Activated CD4-positive, alpha-beta memory T cell treated with anti-CD3 and anti-CD28 coated beads, Interleukin-2, amount 10 ng/mL, durations not matched to agents 7 days and 5 days (primary cell): ENCODE data around the gene DYNC1I1. TPM values are rescaled to one million over a fixed set of nuclear protein-coding genes. Genes with fewer than 3 reads are reported as not detected.

Experiments
- CTCF ChIA-PET: fragments of 350-600 bp; sonication (Branson Sonifier 250); formaldehyde crosslinking; loops from one replicate; lab custom pipeline; 2021; ENCODE audit warnings: antibody characterized with exemption, inconsistent platforms; lab: Charles Lee
- POLR2A ChIA-PET: fragments of 350-600 bp; sonication (Branson Sonifier 250); formaldehyde crosslinking; loops from one replicate; lab custom pipeline; 2021; ENCODE audit warnings: antibody characterized with exemption; lab: Charles Lee
- DNase-seq: peaks from one replicate; pipeline ENCODE4 v3.0.0-alpha.2; 2020
- H3K27ac Mint-ChIP-seq: one replicate; pipeline ENCODE4 v1.8.0; 2021; ENCODE audit warnings: mild to moderate bottlenecking, mixed read lengths
- H3K27me3 Mint-ChIP-seq: one replicate; pipeline ENCODE4 v1.8.0; 2021; ENCODE audit warnings: mixed read lengths
- H3K36me3 Mint-ChIP-seq: one replicate; pipeline ENCODE4 v1.8.0; 2021; ENCODE audit warnings: low read depth, mixed read lengths
- H3K4me1 Mint-ChIP-seq: one replicate; pipeline ENCODE4 v1.8.0; 2021; ENCODE audit warnings: mixed read lengths
- H3K4me3 Mint-ChIP-seq: one replicate; pipeline ENCODE4 v1.8.0; 2021; ENCODE audit warnings: mild to moderate bottlenecking, mixed read lengths
- H3K9me3 Mint-ChIP-seq: one replicate; pipeline ENCODE4 v1.8.0; 2021; ENCODE audit warnings: mixed read lengths
- total RNA-seq, 2 experiments: library from RNA; stranded (reverse); gene quantifications; one replicate each; pipeline ENCODE4 v1.2.3, GENCODE V29; 2021

DYNC1I1 gene
- total RNA-seq, 2 experiments from 2014 or later = not detected

- Mint-ChIP-seq H3K4me1 (peaks cover 2% of the 10 kb centered on the region), H3K27me3 (peaks cover 24% of the 10 kb centered on the region), H3K9me3 (no peaks in the 10 kb centered on the region), H3K4me3 (no peak overlapping the region), H3K27ac (no peak overlapping the region), H3K36me3 (no peaks in the 10 kb centered on the region)
- POLR2A ChIA-PET = no interaction called here
- CTCF ChIA-PET = no interaction called here
- no peak for DNase-seq
These were observed 622 bp downstream of the DYNC1I1 start for GRCh38 chr7:95772771-95773581.

- CTCF ChIA-PET = no interaction called here
These were observed 4.3 kb downstream of the DYNC1I1 start for GRCh38 chr7:95776561-95777185.

GRCh38 chr7:95777269-95777668 is 4.9 kb downstream of the DYNC1I1 start:
- H3K4me1 Mint-ChIP-seq = peaks cover under 1% of the 10 kb centered on the region
- H3K9me3 Mint-ChIP-seq = no peaks in the 10 kb centered on the region
- no peaks in the 10 kb centered on the region for H3K36me3 Mint-ChIP-seq
- H3K27me3 Mint-ChIP-seq = peaks cover 17% of the 10 kb centered on the region
- H3K4me3 Mint-ChIP-seq = no peak overlapping the region
- ChIA-PET CTCF (no interaction called here), POLR2A (no interaction called here)
- H3K27ac Mint-ChIP-seq = no peak overlapping the region
- no peak for DNase-seq

More at GRCh38 chr7:95776561-95777185, 4.3 kb downstream of the DYNC1I1 start:
- H3K36me3 Mint-ChIP-seq = no peaks in the 10 kb centered on the region
- DNase-seq = no peak
- H3K27me3 Mint-ChIP-seq = peaks cover 22% of the 10 kb centered on the region
- H3K4me1 Mint-ChIP-seq = peaks cover 2% of the 10 kb centered on the region
- no peak overlapping the region for H3K27ac Mint-ChIP-seq
- no peak overlapping the region for H3K4me3 Mint-ChIP-seq
- POLR2A ChIA-PET = no interaction called here
- no peaks in the 10 kb centered on the region for H3K9me3 Mint-ChIP-seq

- Mint-ChIP-seq H3K9me3 (no peaks in the 10 kb centered on the region), H3K4me1 (no peaks in the 10 kb centered on the region), H3K36me3 (no peaks in the 10 kb centered on the region), H3K27me3 (no peaks in the 10 kb centered on the region), H3K4me3 (no peak overlapping the region), H3K27ac (no peak overlapping the region)
- DNase-seq = no peak
- POLR2A ChIA-PET = no interaction called here
- CTCF ChIA-PET = no interaction called here
These were observed 8.3 kb downstream of the DYNC1I1 start for GRCh38 chr7:95780665-95781064.

DNA sequence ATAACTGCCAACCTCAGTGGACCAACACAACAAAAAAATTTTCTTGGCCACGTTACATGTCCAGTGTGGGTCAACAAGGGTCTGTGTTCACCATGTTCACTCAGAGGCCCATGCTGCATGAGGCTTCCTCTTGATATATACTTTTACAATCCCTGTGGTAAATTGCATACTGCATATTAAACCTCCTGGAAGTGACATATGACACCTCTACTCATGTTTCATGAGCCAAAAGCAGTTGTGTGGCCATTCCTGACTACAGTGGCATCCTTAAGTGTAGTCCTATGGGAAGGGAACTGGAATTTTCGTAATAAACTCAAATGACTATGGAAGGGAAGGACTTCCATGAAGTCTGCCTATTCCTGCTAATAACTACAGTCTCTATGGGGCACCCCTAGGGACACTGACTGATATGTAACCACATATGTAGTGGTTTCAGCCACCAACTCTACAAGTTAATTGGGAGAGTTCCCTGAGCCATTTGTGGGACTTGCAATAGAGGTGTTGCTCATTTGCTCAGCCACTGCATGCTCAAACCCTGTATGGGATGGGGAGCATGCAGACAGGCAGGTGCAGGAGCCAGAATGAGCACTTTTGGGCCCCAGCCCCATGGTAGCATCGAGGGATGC is 9.7 kb downstream of the DYNC1I1 start:
- no peaks in the 10 kb centered on the region for H3K9me3 Mint-ChIP-seq
- H3K36me3 Mint-ChIP-seq = no peaks in the 10 kb centered on the region
- no peaks in the 10 kb centered on the region for H3K4me1 Mint-ChIP-seq
- POLR2A ChIA-PET = no interaction called here
- CTCF ChIA-PET = no interaction called here
- H3K27me3 Mint-ChIP-seq = no peaks in the 10 kb centered on the region
- no peak for DNase-seq
- no peak overlapping the region for H3K27ac Mint-ChIP-seq
- H3K4me3 Mint-ChIP-seq = no peak overlapping the region

DNA sequence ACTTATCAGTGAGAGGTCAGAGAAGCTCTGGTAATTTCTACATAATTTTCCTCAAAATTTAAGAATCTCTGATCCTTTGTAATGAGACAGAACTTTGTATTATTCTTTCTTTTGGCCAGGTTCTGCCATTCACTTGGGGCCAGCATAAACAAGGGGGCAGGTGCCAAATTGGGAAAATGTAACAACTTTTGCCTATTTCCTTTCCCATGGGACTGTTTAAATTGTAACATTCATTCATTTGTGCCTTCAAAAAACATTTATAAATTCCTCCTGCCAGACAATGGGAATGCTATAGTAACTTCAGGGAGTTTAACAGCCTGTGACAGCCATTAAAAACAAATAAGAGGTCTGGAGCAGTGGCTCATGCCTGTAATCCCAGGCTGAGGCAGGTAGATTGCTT is 12.4 kb downstream of the DYNC1I1 start:
- CTCF ChIA-PET = no interaction called here
- Mint-ChIP-seq H3K4me1 (no peaks in the 10 kb centered on the region), H3K9me3 (no peaks in the 10 kb centered on the region), H3K27ac (no peak overlapping the region), H3K4me3 (no peak overlapping the region), H3K27me3 (no peaks in the 10 kb centered on the region), H3K36me3 (no peaks in the 10 kb centered on the region)
- no peak for DNase-seq
- POLR2A ChIA-PET = no interaction called here

- Mint-ChIP-seq H3K4me3 (no peak overlapping the region), H3K27ac (no peak overlapping the region), H3K4me1 (no peaks in the 10 kb centered on the region), H3K36me3 (no peaks in the 10 kb centered on the region), H3K9me3 (no peaks in the 10 kb centered on the region), H3K27me3 (no peaks in the 10 kb centered on the region)
- no peak for DNase-seq
- ChIA-PET CTCF (no interaction called here), POLR2A (no interaction called here)
These were observed 15.9 kb downstream of the DYNC1I1 start for GRCh38 chr7:95788258-95788657.

GRCh38 chr7:95788884-95789283 is 16.5 kb downstream of the DYNC1I1 start:
- DNase-seq = no peak
- no peak overlapping the region for H3K27ac Mint-ChIP-seq
- no peaks in the 10 kb centered on the region for H3K4me1 Mint-ChIP-seq
- ChIA-PET POLR2A (no interaction called here), CTCF (no interaction called here)
- no peaks in the 10 kb centered on the region for H3K36me3 Mint-ChIP-seq
- H3K4me3 Mint-ChIP-seq = no peak overlapping the region
- no peaks in the 10 kb centered on the region for H3K9me3 Mint-ChIP-seq
- H3K27me3 Mint-ChIP-seq = no peaks in the 10 kb centered on the region

- no peaks in the 10 kb centered on the region for H3K36me3 Mint-ChIP-seq
- ChIA-PET POLR2A (no interaction called here), CTCF (no interaction called here)
- no peak overlapping the region for H3K4me3 Mint-ChIP-seq
- H3K4me1 Mint-ChIP-seq = no peaks in the 10 kb centered on the region
- no peaks in the 10 kb centered on the region for H3K27me3 Mint-ChIP-seq
- H3K9me3 Mint-ChIP-seq = no peaks in the 10 kb centered on the region
- H3K27ac Mint-ChIP-seq = no peak overlapping the region
- no peak for DNase-seq
These were observed 21.3 kb downstream of the DYNC1I1 start for GRCh38 chr7:95793658-95794057.

DNA sequence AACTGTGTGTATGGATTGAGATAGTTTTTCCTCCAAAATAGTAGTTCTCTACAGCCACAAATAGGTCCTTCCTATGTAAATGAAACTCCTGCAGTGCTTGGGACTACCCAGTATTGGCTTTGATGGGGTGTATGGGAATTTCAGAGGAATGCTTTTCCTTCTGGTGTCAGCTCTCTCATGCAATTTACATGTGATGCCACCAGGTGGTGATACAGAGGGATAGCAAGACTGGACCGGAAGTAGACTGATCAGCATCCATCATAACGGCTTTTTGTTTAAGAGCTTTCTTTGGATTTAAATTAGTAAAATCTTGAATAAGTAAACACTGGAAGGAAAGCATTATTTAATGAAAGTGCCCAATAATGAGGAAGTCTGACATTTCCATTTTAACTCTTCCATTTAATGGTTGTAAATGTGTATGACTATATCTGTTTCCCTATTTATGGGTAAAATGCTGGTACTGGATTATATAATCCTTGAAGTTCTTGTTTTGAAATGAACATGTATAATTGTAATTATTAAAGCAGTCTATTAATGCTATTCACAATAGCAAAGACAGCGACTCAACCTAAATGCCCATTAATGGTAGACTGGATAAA is 22.7 kb downstream of the DYNC1I1 start:
- no peak for DNase-seq
- Mint-ChIP-seq H3K9me3 (no peaks in the 10 kb centered on the region), H3K27me3 (no peaks in the 10 kb centered on the region), H3K4me3 (no peak overlapping the region), H3K4me1 (no peaks in the 10 kb centered on the region), H3K27ac (no peak overlapping the region), H3K36me3 (no peaks in the 10 kb centered on the region)
- ChIA-PET CTCF (no interaction called here), POLR2A (no interaction called here)

GRCh38 chr7:95796617-95797016 is 24.3 kb downstream of the DYNC1I1 start:
- POLR2A ChIA-PET = no interaction called here
- H3K27ac Mint-ChIP-seq = no peak overlapping the region

GRCh38 chr7:95798401-95798930 is 26.1 kb downstream of the DYNC1I1 start:
- Mint-ChIP-seq H3K4me3 (no peak overlapping the region), H3K36me3 (no peaks in the 10 kb centered on the region), H3K27ac (no peak overlapping the region), H3K9me3 (no peaks in the 10 kb centered on the region), H3K27me3 (no peaks in the 10 kb centered on the region), H3K4me1 (no peaks in the 10 kb centered on the region)
- CTCF ChIA-PET = no interaction called here
- POLR2A ChIA-PET = no interaction called here
- no peak for DNase-seq

More at GRCh38 chr7:95796617-95797016, 24.3 kb downstream of the DYNC1I1 start:
- CTCF ChIA-PET = interaction anchor here (1.0 kb wide), 1 partner anchor 75 kb away, joined by 4 read pairs; no protein-coding TSS in a partner anchor
- Mint-ChIP-seq H3K4me1 (no peaks in the 10 kb centered on the region), H3K27me3 (no peaks in the 10 kb centered on the region), H3K4me3 (no peak overlapping the region), H3K36me3 (no peaks in the 10 kb centered on the region), H3K9me3 (no peaks in the 10 kb centered on the region)
- no peak for DNase-seq

DNA sequence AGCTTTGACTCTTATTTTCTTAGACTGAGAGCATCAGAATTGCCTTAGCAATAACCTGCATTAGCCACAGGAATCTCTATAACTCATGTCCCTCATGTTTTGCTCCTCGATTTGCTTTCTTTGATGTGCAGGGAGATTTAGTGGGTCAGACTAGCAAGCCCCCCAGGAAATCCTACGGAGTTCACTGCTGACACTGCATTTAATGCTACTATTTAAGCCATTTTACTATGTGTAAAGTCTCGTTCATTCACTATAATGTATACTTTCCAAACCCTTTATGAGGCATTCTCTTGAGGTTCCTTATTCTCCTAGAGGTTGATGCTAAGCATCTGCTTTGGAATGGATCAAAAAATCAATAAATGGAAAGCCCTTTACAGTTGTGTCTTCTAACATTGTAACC is 28.4 kb downstream of the DYNC1I1 start:
- H3K9me3 Mint-ChIP-seq = no peaks in the 10 kb centered on the region
- H3K36me3 Mint-ChIP-seq = no peaks in the 10 kb centered on the region
- H3K4me1 Mint-ChIP-seq = no peaks in the 10 kb centered on the region
- ChIA-PET POLR2A (no interaction called here), CTCF (no interaction called here)
- H3K27ac Mint-ChIP-seq = no peak overlapping the region
- no peaks in the 10 kb centered on the region for H3K27me3 Mint-ChIP-seq
- no peak overlapping the region for H3K4me3 Mint-ChIP-seq
- no peak for DNase-seq
